Tibial nerve (tissue), 4 donors: Measurements from ENCODE around the gene PCOLCE2. TPM values are rescaled to one million over a fixed set of nuclear protein-coding genes. Genes with fewer than 3 reads are reported as not detected.

Experiments
- DNase-seq, 2 donors: peaks; one replicate each; pipeline ENCODE4 v3.0.0-alpha.2; 2019; ENCODE audit warnings: low spot score in 2 of 2
- H3K27ac ChIP-seq, 4 donors: fragments of 200-600 bp; sonication (generic) in 3 of 4; one replicate each; pipeline ENCODE4 v1.5.1; 2017 to 2019; ENCODE audit warnings: mild to moderate bottlenecking in 1 of 4
- H3K27me3 ChIP-seq, 2 donors: fragments of 200-600 bp; sonication (generic) in 1 of 2; one replicate each; pipeline versions ENCODE4 v1.5.1 to v1.6.0; 2017 to 2019
- H3K36me3 ChIP-seq, 3 donors: fragments of 200-600 bp; sonication (generic); one replicate each; pipeline ENCODE4 v1.5.1; 2018 to 2019
- H3K4me1 ChIP-seq, 4 donors: fragments of 200-600 bp; sonication (generic) in 3 of 4; one replicate each; pipeline ENCODE4 v1.5.1; 2017 to 2019
- H3K4me3 ChIP-seq, 4 donors: fragments of 200-600 bp; sonication (generic) in 3 of 4; one replicate each; pipeline ENCODE4 v1.5.1; 2017 to 2019; ENCODE audit warnings: mild to moderate bottlenecking in 1 of 4, moderate library complexity in 1 of 4
- H3K9me3 ChIP-seq, 4 donors: fragments of 200-600 bp; sonication (generic) in 3 of 4; one replicate each; pipeline ENCODE4 v1.5.1; 2017 to 2019
- CTCF ChIP-seq, 5 experiments: fragments of 200-600 bp in 3 of 5; fragments of 450-650 bp in 2 of 5; sonication (generic) in 3 of 5; IDR thresholded peaks; one replicate each; pipeline ENCODE4 v1.5.1; 2016 to 2019; ENCODE audit warnings: antibody characterized with exemption in 5 of 5, mild to moderate bottlenecking in 3 of 5, moderate library complexity in 2 of 5
- EP300 ChIP-seq, 2 donors: sonication (generic); formaldehyde crosslinking; IDR thresholded peaks; one replicate each; pipeline ENCODE4 v1.6.1; 2017; ENCODE audit warnings: antibody characterized with exemption in 2 of 2, mild to moderate bottlenecking in 1 of 2
- POLR2A ChIP-seq, 2 donors: fragments of 450-650 bp; IDR thresholded peaks; one replicate each; pipeline ENCODE4 v1.6.1; 2017; ENCODE audit warnings: antibody characterized with exemption in 2 of 2, mild to moderate bottlenecking in 2 of 2, moderate library complexity in 2 of 2
- WGBS, 2 donors: methylation state at CpG; one replicate each; pipeline ENCODE4 v1.1.5; 2018; 5-methylcytosine and 5-hydroxymethylcytosine counted together
- total RNA-seq, 4 donors: library from RNA; depleted of rRNA; stranded (reverse); fragments of >200 nt; gene quantifications; one replicate each; pipeline ENCODE4 v1.1.0, GENCODE V29; 2016

Gene PCOLCE2
- total RNA-seq, 4 donors from 2014 or later, result 38.5 to 105 (median 59.1) TPM

GRCh38 chr3:142846779-142847577 is 41.9 kb downstream of the PCOLCE2 start:
- Histone ChIP-seq H3K4me3 (no peak overlapping the region), H3K36me3 (no peaks in the 10 kb centered on the region), H3K9me3 (no peaks in the 10 kb centered on the region), H3K4me1 (peaks cover 0 to 4% (median 0%) of the 10 kb centered on the region in 4 donors), H3K27me3 (no peaks in the 10 kb centered on the region), H3K27ac (no peak overlapping the region)
- TF ChIP-seq CTCF (IDR thresholded peaks at IDR 0.05) (no peak), EP300 (IDR thresholded peaks at IDR 0.05) (no peak), POLR2A (IDR thresholded peaks at IDR 0.05) (no peak)
- DNase-seq, result no peak
- 21 to 45% methylated on average over 2 of the region's 2 CpGs for WGBS, 2 donors

GRCh38 chr3:142844339-142844977 is 44.4 kb downstream of the PCOLCE2 start:
- Histone ChIP-seq H3K27me3 (no peaks in the 10 kb centered on the region), H3K9me3 (no peaks in the 10 kb centered on the region), H3K36me3 (no peaks in the 10 kb centered on the region), H3K4me3 (no peak overlapping the region), H3K4me1 (no peaks in the 10 kb centered on the region), H3K27ac (no peak overlapping the region)
- DNase-seq, result no peak
- 65 to 68% methylated on average over 4 of the region's 4 CpGs for WGBS, 2 donors
- TF ChIP-seq POLR2A (IDR thresholded peaks at IDR 0.05), result no peak
- TF ChIP-seq CTCF (IDR thresholded peaks at IDR 0.05), result no peak
- TF ChIP-seq EP300 (IDR thresholded peaks at IDR 0.05), result no peak

- WGBS, 2 donors, result 89 to 95% methylated on average over 2 of the region's 2 CpGs
- Histone ChIP-seq H3K27ac (no peak overlapping the region), H3K4me3 (no peak overlapping the region), H3K9me3 (no peaks in the 10 kb centered on the region), H3K4me1 (no peaks in the 10 kb centered on the region), H3K36me3 (no peaks in the 10 kb centered on the region), H3K27me3 (no peaks in the 10 kb centered on the region)
- TF ChIP-seq POLR2A (IDR thresholded peaks at IDR 0.05) (no peak), CTCF (IDR thresholded peaks at IDR 0.05) (no peak), EP300 (IDR thresholded peaks at IDR 0.05) (no peak)
- no peak for DNase-seq
Measured at GRCh38 chr3:142839831-142840230, 49.1 kb downstream of the PCOLCE2 start.

DNA sequence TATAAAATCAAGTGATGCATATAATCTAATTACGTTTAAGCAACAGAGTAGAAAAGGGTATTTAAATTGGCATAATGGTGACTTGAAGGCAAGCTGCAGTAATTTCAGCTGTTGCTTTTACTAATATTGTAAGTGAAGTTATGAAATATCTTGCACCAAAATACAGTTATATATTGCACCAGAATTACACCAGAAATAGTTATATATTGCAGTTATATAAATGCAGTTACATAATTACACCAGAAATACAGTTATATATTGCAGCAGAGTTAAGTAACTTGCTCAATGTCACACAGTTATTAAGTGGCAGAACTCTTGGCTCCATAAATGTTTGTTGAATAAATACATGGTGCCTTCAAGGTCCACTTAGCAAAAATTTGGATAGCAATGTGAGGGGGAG is 51.4 kb downstream of the PCOLCE2 start:
- no peaks in the 10 kb centered on the region for H3K27me3 ChIP-seq
- no peak overlapping the region for H3K27ac ChIP-seq
- H3K36me3 ChIP-seq, result no peaks in the 10 kb centered on the region
- no peak overlapping the region for H3K4me3 ChIP-seq
- TF ChIP-seq EP300 (IDR thresholded peaks at IDR 0.05) (no peak), CTCF (IDR thresholded peaks at IDR 0.05) (no peak), POLR2A (IDR thresholded peaks at IDR 0.05) (no peak)
- DNase-seq, result no peak
- H3K9me3 ChIP-seq, result no peaks in the 10 kb centered on the region
- H3K4me1 ChIP-seq, result no peaks in the 10 kb centered on the region
- 93 to 98% methylated on average over 1 of the region's 1 CpG for WGBS, 2 donors

DNA sequence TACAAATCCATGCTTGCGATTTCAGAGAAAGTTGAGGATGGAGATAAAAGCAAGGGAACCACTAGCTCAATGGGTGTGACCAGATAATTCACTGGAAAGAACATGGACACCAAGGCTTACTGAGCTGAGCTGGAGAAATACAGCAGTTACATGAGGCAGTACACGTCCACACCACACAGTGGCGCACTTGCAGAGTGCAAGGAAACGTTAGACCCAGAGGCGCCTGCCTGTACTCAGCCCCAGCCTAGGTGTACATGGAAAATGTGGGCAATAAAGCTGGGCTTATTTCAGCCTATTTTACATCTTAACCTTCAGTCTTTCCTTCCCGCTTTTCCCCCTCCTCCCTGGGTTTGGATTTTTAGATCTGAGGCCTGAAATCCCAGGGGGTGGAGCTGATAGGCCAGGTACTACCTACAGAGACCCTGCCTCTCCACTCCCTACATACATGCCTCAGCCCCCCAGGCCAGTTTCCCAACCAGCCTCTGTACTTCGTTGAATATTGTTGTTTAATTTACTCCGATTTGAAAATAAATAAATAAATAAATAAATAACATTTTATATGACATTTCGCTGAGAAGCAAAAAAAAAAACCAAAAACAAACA is 60.1 kb downstream of the PCOLCE2 start:
- TF ChIP-seq POLR2A (IDR thresholded peaks at IDR 0.05) (no peak), CTCF (IDR thresholded peaks at IDR 0.05) (peak; percentile 55 to 76 (median 63))
- no peak overlapping the region for H3K27ac ChIP-seq
- no peaks in the 10 kb centered on the region for H3K27me3 ChIP-seq
- H3K9me3 ChIP-seq, result no peaks in the 10 kb centered on the region
- peaks cover 0 to 3% (median 0%) of the 10 kb centered on the region in 4 donors for H3K4me1 ChIP-seq
- no peak overlapping the region for H3K4me3 ChIP-seq
- H3K36me3 ChIP-seq, result no peaks in the 10 kb centered on the region
- WGBS, 2 donors, result 28 to 29% methylated on average over 9 of the region's 9 CpGs
- DNase-seq, result peak; percentile 60 to 90
